ENCODE measurements around the gene PIK3C3. TPM values are rescaled to one million over a fixed set of nuclear protein-coding genes. Genes with fewer than 3 reads are reported as not detected.

PIK3C3 gene
- total and polyA plus RNA-seq, 4 donors = 12.2 to 25.8 (median 15.8) TPM

DNA sequence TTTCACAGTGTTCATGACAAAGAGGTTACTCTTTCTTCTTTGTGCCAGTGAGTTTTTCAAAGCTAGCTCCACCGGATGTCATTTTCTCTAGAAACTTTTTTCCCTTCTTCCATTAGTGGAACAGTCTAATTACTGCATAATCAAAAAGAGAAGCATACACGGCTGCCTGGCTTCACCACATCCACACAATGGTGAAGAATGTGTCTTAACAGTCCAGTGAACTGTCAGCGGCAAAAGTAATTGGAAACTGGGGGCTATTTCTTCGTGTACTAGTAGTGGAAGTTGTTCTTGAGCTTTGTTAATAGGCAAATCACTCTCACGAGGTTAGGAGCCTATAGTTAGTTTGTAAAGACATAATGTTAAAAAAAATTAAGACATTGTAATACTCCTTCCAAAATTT lies 32.9 kb upstream of the PIK3C3 start:
- TF ChIP-seq HNF4G (IDR thresholded peaks at IDR 0.05) = no peak
- TF ChIP-seq EGR1 (IDR thresholded peaks at IDR 0.05; ENCODE audit: low read depth in 2 of 2) = no peak
- TF ChIP-seq RAD21 (IDR thresholded peaks at IDR 0.05) = no peak
- TF ChIP-seq, protein P1, sequence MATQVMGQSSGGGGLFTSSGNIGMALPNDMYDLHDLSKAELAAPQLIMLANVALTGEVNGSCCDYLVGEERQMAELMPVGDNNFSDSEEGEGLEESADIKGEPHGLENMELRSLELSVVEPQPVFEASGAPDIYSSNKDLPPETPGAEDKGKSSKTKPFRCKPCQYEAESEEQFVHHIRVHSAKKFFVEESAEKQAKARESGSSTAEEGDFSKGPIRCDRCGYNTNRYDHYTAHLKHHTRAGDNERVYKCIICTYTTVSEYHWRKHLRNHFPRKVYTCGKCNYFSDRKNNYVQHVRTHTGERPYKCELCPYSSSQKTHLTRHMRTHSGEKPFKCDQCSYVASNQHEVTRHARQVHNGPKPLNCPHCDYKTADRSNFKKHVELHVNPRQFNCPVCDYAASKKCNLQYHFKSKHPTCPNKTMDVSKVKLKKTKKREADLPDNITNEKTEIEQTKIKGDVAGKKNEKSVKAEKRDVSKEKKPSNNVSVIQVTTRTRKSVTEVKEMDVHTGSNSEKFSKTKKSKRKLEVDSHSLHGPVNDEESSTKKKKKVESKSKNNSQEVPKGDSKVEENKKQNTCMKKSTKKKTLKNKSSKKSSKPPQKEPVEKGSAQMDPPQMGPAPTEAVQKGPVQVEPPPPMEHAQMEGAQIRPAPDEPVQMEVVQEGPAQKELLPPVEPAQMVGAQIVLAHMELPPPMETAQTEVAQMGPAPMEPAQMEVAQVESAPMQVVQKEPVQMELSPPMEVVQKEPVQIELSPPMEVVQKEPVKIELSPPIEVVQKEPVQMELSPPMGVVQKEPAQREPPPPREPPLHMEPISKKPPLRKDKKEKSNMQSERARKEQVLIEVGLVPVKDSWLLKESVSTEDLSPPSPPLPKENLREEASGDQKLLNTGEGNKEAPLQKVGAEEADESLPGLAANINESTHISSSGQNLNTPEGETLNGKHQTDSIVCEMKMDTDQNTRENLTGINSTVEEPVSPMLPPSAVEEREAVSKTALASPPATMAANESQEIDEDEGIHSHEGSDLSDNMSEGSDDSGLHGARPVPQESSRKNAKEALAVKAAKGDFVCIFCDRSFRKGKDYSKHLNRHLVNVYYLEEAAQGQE (IDR thresholded peaks at IDR 0.05) = no peak
- no peak for TF ChIP-seq GABPA (IDR thresholded peaks at IDR 0.05 in 1 of 2, conservative IDR thresholded peaks at IDR 0.05 in 1 of 2)
- TF ChIP-seq YY1 (IDR thresholded peaks at IDR 0.05) = no peak
- Histone ChIP-seq H3K9me3 (ENCODE audit: control insufficient read depth in 4 of 4, low read length in 3 of 4) (no peaks in the 10 kb centered on the region), H3K27ac (ENCODE audit: low read depth in 1 of 2, low read length in 2 of 2) (no peak overlapping the region), H3K9ac (ENCODE audit: low read depth in 1 of 2, low read length in 2 of 2) (no peak overlapping the region), H3K4me1 (ENCODE audit: control insufficient read depth in 4 of 4, insufficient read depth in 4 of 4, low read length in 3 of 4) (no peaks in the 10 kb centered on the region), H3K4me3 (ENCODE audit: low read depth in 1 of 3, low read length in 3 of 3) (no peak overlapping the region), H3K36me3 (ENCODE audit: control insufficient read depth in 4 of 4, insufficient read depth in 3 of 4, low read depth in 1 of 4, low read length in 3 of 4) (no peaks in the 10 kb centered on the region), H3K27me3 (ENCODE audit: control insufficient read depth in 4 of 4, insufficient read depth in 4 of 4, low read length in 3 of 4) (no peaks in the 10 kb centered on the region)
- WGBS = 74% methylated on average over 5 of the region's 5 CpGs
- DNase-seq (ENCODE audit: low spot score) = no peak

DNA sequence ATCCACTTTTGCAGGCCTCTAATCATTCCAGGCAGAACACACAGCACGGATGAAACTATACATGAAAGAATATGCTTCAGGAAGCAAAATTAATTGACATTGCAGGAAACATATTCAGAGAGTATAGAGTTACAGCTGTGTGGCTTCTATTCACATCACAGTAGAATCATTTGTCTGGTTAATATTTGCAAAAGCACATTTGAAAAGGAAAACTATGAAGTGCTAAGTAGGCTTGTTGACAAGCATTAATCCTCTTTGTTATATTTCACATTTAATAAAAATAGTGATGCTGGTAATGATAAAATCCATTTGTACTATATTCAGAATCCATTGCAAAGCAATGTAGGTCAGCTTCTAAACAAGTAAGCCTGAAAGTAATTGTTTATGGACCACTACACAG lies 32.2 kb upstream of the PIK3C3 start:
- Histone ChIP-seq H3K9me3 (ENCODE audit: control insufficient read depth in 4 of 4, low read length in 3 of 4) (no peaks in the 10 kb centered on the region), H3K36me3 (ENCODE audit: control insufficient read depth in 4 of 4, insufficient read depth in 3 of 4, low read depth in 1 of 4, low read length in 3 of 4) (no peaks in the 10 kb centered on the region), H3K4me1 (ENCODE audit: control insufficient read depth in 4 of 4, insufficient read depth in 4 of 4, low read length in 3 of 4) (no peaks in the 10 kb centered on the region), H3K27me3 (ENCODE audit: control insufficient read depth in 4 of 4, insufficient read depth in 4 of 4, low read length in 3 of 4) (no peaks in the 10 kb centered on the region), H3K27ac (ENCODE audit: low read depth in 1 of 2, low read length in 2 of 2) (no peak overlapping the region), H3K4me3 (ENCODE audit: low read depth in 1 of 3, low read length in 3 of 3) (no peak overlapping the region), H3K9ac (ENCODE audit: low read depth in 1 of 2, low read length in 2 of 2) (no peak overlapping the region)
- DNase-seq (ENCODE audit: low spot score) = no peak
- 76% methylated on average over 1 of the region's 1 CpG for WGBS
- TF ChIP-seq GABPA (IDR thresholded peaks at IDR 0.05 in 1 of 2, conservative IDR thresholded peaks at IDR 0.05 in 1 of 2) = no peak
- TF ChIP-seq, protein P2, sequence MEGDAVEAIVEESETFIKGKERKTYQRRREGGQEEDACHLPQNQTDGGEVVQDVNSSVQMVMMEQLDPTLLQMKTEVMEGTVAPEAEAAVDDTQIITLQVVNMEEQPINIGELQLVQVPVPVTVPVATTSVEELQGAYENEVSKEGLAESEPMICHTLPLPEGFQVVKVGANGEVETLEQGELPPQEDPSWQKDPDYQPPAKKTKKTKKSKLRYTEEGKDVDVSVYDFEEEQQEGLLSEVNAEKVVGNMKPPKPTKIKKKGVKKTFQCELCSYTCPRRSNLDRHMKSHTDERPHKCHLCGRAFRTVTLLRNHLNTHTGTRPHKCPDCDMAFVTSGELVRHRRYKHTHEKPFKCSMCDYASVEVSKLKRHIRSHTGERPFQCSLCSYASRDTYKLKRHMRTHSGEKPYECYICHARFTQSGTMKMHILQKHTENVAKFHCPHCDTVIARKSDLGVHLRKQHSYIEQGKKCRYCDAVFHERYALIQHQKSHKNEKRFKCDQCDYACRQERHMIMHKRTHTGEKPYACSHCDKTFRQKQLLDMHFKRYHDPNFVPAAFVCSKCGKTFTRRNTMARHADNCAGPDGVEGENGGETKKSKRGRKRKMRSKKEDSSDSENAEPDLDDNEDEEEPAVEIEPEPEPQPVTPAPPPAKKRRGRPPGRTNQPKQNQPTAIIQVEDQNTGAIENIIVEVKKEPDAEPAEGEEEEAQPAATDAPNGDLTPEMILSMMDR (IDR thresholded peaks at IDR 0.05; ENCODE audit: low read depth, low read length, missing input control) = no peak
- TF ChIP-seq, protein P3, sequence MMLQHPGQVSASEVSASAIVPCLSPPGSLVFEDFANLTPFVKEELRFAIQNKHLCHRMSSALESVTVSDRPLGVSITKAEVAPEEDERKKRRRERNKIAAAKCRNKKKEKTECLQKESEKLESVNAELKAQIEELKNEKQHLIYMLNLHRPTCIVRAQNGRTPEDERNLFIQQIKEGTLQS (IDR thresholded peaks at IDR 0.05) = no peak
- no peak for TF ChIP-seq EGR1 (IDR thresholded peaks at IDR 0.05; ENCODE audit: low read depth in 2 of 2)
- TF ChIP-seq HNF4A (conservative IDR thresholded peaks at IDR 0.05) = no peak
- TF ChIP-seq RXRA (IDR thresholded peaks at IDR 0.05) = no peak
- TF ChIP-seq FOXA2 (IDR thresholded peaks at IDR 0.05) = no peak
- TF ChIP-seq HNF4G (IDR thresholded peaks at IDR 0.05) = no peak
- TF ChIP-seq RAD21 (IDR thresholded peaks at IDR 0.05) = no peak
- TF ChIP-seq NR2F2 (IDR thresholded peaks at IDR 0.05) = no peak

DNA sequence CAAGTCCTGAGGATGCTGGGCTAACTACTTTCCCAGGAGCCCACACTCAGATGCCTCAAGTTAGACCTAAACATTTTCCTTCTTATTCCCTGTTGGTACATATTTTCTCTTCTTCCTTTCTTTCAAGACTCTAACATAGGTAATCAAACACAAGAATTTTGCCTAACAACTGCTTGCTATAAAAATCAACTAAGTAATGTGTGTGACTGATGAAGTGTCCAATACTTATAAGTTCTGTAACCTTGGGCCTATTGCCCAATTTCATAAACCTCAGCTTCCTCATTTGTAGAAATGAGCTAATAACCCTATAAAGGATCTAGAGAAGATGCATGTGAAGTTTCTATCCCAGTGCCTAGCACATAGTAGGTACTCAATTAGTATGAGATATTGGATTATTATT lies 31.6 kb upstream of the PIK3C3 start:
- no peak overlapping the region for H3K9ac ChIP-seq (ENCODE audit: low read depth in 1 of 2, low read length in 2 of 2)
- H3K9me3 ChIP-seq (ENCODE audit: control insufficient read depth in 4 of 4, low read length in 3 of 4) = no peaks in the 10 kb centered on the region
- no peaks in the 10 kb centered on the region for H3K27me3 ChIP-seq (ENCODE audit: control insufficient read depth in 4 of 4, insufficient read depth in 4 of 4, low read length in 3 of 4)
- H3K36me3 ChIP-seq (ENCODE audit: control insufficient read depth in 4 of 4, insufficient read depth in 3 of 4, low read depth in 1 of 4, low read length in 3 of 4) = no peaks in the 10 kb centered on the region
- no peak overlapping the region for H3K27ac ChIP-seq (ENCODE audit: low read depth in 1 of 2, low read length in 2 of 2)
- no peaks in the 10 kb centered on the region for H3K4me1 ChIP-seq (ENCODE audit: control insufficient read depth in 4 of 4, insufficient read depth in 4 of 4, low read length in 3 of 4)
- no peak overlapping the region for H3K4me3 ChIP-seq (ENCODE audit: low read depth in 1 of 3, low read length in 3 of 3)
- DNase-seq (ENCODE audit: low spot score) = no peak
- no peak for TF ChIP-seq RXRA (IDR thresholded peaks at IDR 0.05)
- TF ChIP-seq EGR1 (IDR thresholded peaks at IDR 0.05; ENCODE audit: low read depth in 2 of 2) = no peak
- TF ChIP-seq, protein P4, sequence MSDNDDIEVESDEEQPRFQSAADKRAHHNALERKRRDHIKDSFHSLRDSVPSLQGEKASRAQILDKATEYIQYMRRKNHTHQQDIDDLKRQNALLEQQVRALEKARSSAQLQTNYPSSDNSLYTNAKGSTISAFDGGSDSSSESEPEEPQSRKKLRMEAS (IDR thresholded peaks at IDR 0.05) = no peak
- TF ChIP-seq TAF1 (conservative IDR thresholded peaks at IDR 0.05) = no peak
- TF ChIP-seq, protein P5, sequence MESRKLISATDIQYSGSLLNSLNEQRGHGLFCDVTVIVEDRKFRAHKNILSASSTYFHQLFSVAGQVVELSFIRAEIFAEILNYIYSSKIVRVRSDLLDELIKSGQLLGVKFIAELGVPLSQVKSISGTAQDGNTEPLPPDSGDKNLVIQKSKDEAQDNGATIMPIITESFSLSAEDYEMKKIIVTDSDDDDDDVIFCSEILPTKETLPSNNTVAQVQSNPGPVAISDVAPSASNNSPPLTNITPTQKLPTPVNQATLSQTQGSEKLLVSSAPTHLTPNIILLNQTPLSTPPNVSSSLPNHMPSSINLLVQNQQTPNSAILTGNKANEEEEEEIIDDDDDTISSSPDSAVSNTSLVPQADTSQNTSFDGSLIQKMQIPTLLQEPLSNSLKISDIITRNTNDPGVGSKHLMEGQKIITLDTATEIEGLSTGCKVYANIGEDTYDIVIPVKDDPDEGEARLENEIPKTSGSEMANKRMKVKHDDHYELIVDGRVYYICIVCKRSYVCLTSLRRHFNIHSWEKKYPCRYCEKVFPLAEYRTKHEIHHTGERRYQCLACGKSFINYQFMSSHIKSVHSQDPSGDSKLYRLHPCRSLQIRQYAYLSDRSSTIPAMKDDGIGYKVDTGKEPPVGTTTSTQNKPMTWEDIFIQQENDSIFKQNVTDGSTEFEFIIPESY (IDR thresholded peaks at IDR 0.05) = no peak
- TF ChIP-seq NR2F2 (IDR thresholded peaks at IDR 0.05) = no peak
- no peak for TF ChIP-seq HNF4G (IDR thresholded peaks at IDR 0.05)
- TF ChIP-seq RAD21 (IDR thresholded peaks at IDR 0.05) = no peak
- TF ChIP-seq SP1 (IDR thresholded peaks at IDR 0.05) = no peak
- TF ChIP-seq, protein P2 (IDR thresholded peaks at IDR 0.05; ENCODE audit: low read depth, low read length, missing input control) = no peak
- no peak for TF ChIP-seq FOXA2 (IDR thresholded peaks at IDR 0.05)
- TF ChIP-seq HNF4A (conservative IDR thresholded peaks at IDR 0.05) = no peak
- TF ChIP-seq GABPA (IDR thresholded peaks at IDR 0.05 in 1 of 2, conservative IDR thresholded peaks at IDR 0.05 in 1 of 2) = no peak
- TF ChIP-seq JUND (IDR thresholded peaks at IDR 0.05) = no peak
